SK-N-SH treated with all-trans-retinoic acid at 6 μM for 48 hours (cell line): Measurements from ENCODE around the gene ADGRE3.

Experiments used
- ATAC-seq: fragments of 200-7000 bp; cut with Tn5 transposase; 3 replicates; pipeline ENCODE4 v1.9.1; 2020; ENCODE audit warnings: mild to moderate bottlenecking, moderate library complexity
- ARNTL ChIP-seq: fragments of 450-650 bp; formaldehyde crosslinking; IDR thresholded peaks from 2 replicates; pipeline ENCODE4 v1.5.0; 2020; ENCODE audit warnings: low read depth, mild to moderate bottlenecking, moderate library complexity, borderline replicate concordance
- BACH2 ChIP-seq: fragments of 250-450 bp; sonication (Bioruptor Pico); IDR thresholded peaks from 2 replicates; pipeline ENCODE4 v1.9.0; 2021; ENCODE audit warnings: mild to moderate bottlenecking, borderline replicate concordance
- CREB5 ChIP-seq: fragments of 250-450 bp; sonication (Bioruptor Pico); IDR thresholded peaks from 2 replicates; pipeline ENCODE4 v1.5.1; 2020; ENCODE audit warnings: low read depth, mild to moderate bottlenecking, moderate library complexity
- CSDC2 ChIP-seq: fragments of 250-450 bp; sonication (Bioruptor Pico); IDR thresholded peaks from 2 replicates; pipeline ENCODE4 v1.5.0; 2020; ENCODE audit warnings: mild to moderate bottlenecking, moderate library complexity
- CSRNP3 ChIP-seq: fragments of 250-450 bp; sonication (Bioruptor Pico); IDR thresholded peaks from 2 replicates; pipeline ENCODE4 v1.5.1; 2021; ENCODE audit warnings: mild to moderate bottlenecking, moderate library complexity
- ESRRG ChIP-seq: fragments of 250-450 bp; sonication (Bioruptor Pico); IDR thresholded peaks from 2 replicates; pipeline ENCODE4 v1.6.1; 2021; ENCODE audit warnings: mild to moderate bottlenecking
- GLIS3 ChIP-seq: fragments of 250-450 bp; sonication (Bioruptor Pico); IDR thresholded peaks from 2 replicates; pipeline ENCODE4 v1.5.0; 2020; ENCODE audit warnings: mild to moderate bottlenecking, moderate library complexity
- ISL1 ChIP-seq: fragments of 250-450 bp; sonication (Bioruptor Pico); IDR thresholded peaks from 2 replicates; pipeline ENCODE4 v2.1.2; 2022; ENCODE audit warnings: mild to moderate bottlenecking, moderate library complexity
- OSR1 ChIP-seq: fragments of 250-450 bp; sonication (Bioruptor Pico); IDR thresholded peaks from 2 replicates; pipeline ENCODE4 v1.8.0; 2022; ENCODE audit warnings: moderate library complexity, mild to moderate bottlenecking, inconsistent platforms
- PATZ1 ChIP-seq: fragments of 250-450 bp; sonication (Bioruptor Pico); IDR thresholded peaks from 2 replicates; pipeline ENCODE4 v1.8.0; 2020; ENCODE audit warnings: mild to moderate bottlenecking, moderate library complexity, borderline replicate concordance
- POU6F1 ChIP-seq: fragments of 250-450 bp; sonication (Bioruptor Pico); IDR thresholded peaks from 2 replicates; pipeline ENCODE4 v1.8.0; 2021; ENCODE audit warnings: low read depth, mild to moderate bottlenecking, moderate library complexity, borderline replicate concordance
- PPARA ChIP-seq: fragments of 250-450 bp; sonication (Bioruptor Pico); IDR thresholded peaks from 2 replicates; pipeline ENCODE4 v1.5.0; 2020; ENCODE audit warnings: mild to moderate bottlenecking, borderline replicate concordance
- RARB ChIP-seq: fragments of 250-450 bp; sonication (Bioruptor Pico); IDR thresholded peaks from 2 replicates; pipeline ENCODE4 v1.8.0; 2021; ENCODE audit warnings: mild to moderate bottlenecking, moderate library complexity
- SNAI2 ChIP-seq: fragments of 250-450 bp; sonication (Bioruptor Pico); IDR thresholded peaks from 2 replicates; pipeline ENCODE4 v1.5.0; 2020; ENCODE audit warnings: mild to moderate bottlenecking, moderate library complexity
- TOX ChIP-seq: fragments of 250-450 bp; sonication (Bioruptor Pico); IDR thresholded peaks from 2 replicates; pipeline ENCODE4 v1.8.0; 2021; ENCODE audit warnings: mild to moderate bottlenecking, moderate library complexity, borderline replicate concordance
- TSHZ2 ChIP-seq: fragments of 250-450 bp; sonication (Bioruptor Pico); IDR thresholded peaks from 2 replicates; pipeline ENCODE4 v1.5.0; 2020; ENCODE audit warnings: mild to moderate bottlenecking, moderate library complexity
- ZC3H10 ChIP-seq: fragments of 250-450 bp; sonication (Bioruptor Pico); IDR thresholded peaks from 2 replicates; pipeline ENCODE4 v1.5.1; 2021; ENCODE audit warnings: mild to moderate bottlenecking, moderate library complexity
- ZFP3 ChIP-seq: fragments of 250-450 bp; sonication (Bioruptor Pico); IDR thresholded peaks from 2 replicates; pipeline ENCODE4 v1.5.0; 2020; ENCODE audit warnings: mild to moderate bottlenecking, moderate library complexity
- ZFP30 ChIP-seq: fragments of 450-650 bp; formaldehyde crosslinking; IDR thresholded peaks from 2 replicates; pipeline ENCODE4 v1.5.0; 2022; ENCODE audit warnings: mild to moderate bottlenecking, moderate library complexity
- ZNF565 ChIP-seq: fragments of 450-650 bp; formaldehyde crosslinking; conservative IDR thresholded peaks from 2 replicates; pipeline ENCODE4 v1.5.0; 2020; ENCODE audit warnings: low read depth, mild to moderate bottlenecking, moderate library complexity
- ZNF70 ChIP-seq: fragments of 450-650 bp; formaldehyde crosslinking; IDR thresholded peaks from 2 replicates; pipeline ENCODE4 v1.5.0; 2020; ENCODE audit warnings: mild to moderate bottlenecking, moderate library complexity
- ZNF8 ChIP-seq: fragments of 450-650 bp; formaldehyde crosslinking; IDR thresholded peaks from 2 replicates; pipeline ENCODE4 v1.5.0; 2020; ENCODE audit warnings: mild to moderate bottlenecking, moderate library complexity

The ADGRE3 gene

GRCh38 chr19:14700711-14701375, 26.2 kb upstream of the ADGRE3 start (continued):
- TF ChIP-seq TSHZ2 (CRISPR knock-in tag) (no peak), ZNF70 (CRISPR knock-in tag) (no peak)

GRCh38 chr19:14699641-14700040, 25.0 kb upstream of the ADGRE3 start:
- TF ChIP-seq OSR1 (CRISPR knock-in tag), result no peak
- no peak for TF ChIP-seq PPARA (CRISPR knock-in tag)
- no peak for TF ChIP-seq ZC3H10 (CRISPR knock-in tag)
- TF ChIP-seq ZNF70 (CRISPR knock-in tag), result no peak
- no peak for TF ChIP-seq ISL1
- no peak for TF ChIP-seq TSHZ2 (CRISPR knock-in tag)
- TF ChIP-seq CSDC2 (CRISPR knock-in tag), result no peak
- no peak for TF ChIP-seq ZNF565 (CRISPR knock-in tag)
- TF ChIP-seq CREB5 (CRISPR knock-in tag), result no peak
- no peak for TF ChIP-seq ZFP3
- no peak for TF ChIP-seq TOX
- no peak for TF ChIP-seq ARNTL (CRISPR knock-in tag)
- TF ChIP-seq BACH2 (CRISPR knock-in tag), result no peak
- no peak for TF ChIP-seq POU6F1

GRCh38 chr19:14695471-14695870, 20.8 kb upstream of the ADGRE3 start:
- no peak for TF ChIP-seq RARB (CRISPR knock-in tag)
- no peak for TF ChIP-seq PPARA (CRISPR knock-in tag)
- no peak for TF ChIP-seq ESRRG (CRISPR knock-in tag)
- TF ChIP-seq ZNF70 (CRISPR knock-in tag), result no peak
- no peak for TF ChIP-seq ZC3H10 (CRISPR knock-in tag)
- TF ChIP-seq ARNTL (CRISPR knock-in tag), result no peak
- TF ChIP-seq ZFP30 (CRISPR knock-in tag), result no peak
- TF ChIP-seq GLIS3 (CRISPR knock-in tag), result no peak
- TF ChIP-seq ZNF565 (CRISPR knock-in tag), result no peak
- no peak for TF ChIP-seq ZNF8 (CRISPR knock-in tag)
- TF ChIP-seq CREB5 (CRISPR knock-in tag), result no peak
- no peak for TF ChIP-seq CSRNP3 (CRISPR knock-in tag)
- no peak for TF ChIP-seq BACH2 (CRISPR knock-in tag)
- TF ChIP-seq CSDC2 (CRISPR knock-in tag), result no peak
- TF ChIP-seq OSR1 (CRISPR knock-in tag), result no peak
- no peak for TF ChIP-seq SNAI2 (CRISPR knock-in tag)
- no peak for TF ChIP-seq PATZ1
- no peak for ATAC-seq

More at GRCh38 chr19:14699641-14700040, 25.0 kb upstream of the ADGRE3 start:
- no peak for ATAC-seq
